ENCODE measurements around the gene DLG5.

Gene DLG5

GRCh38 chr10:77881222-77881621, 45.3 kb downstream of the DLG5 start:
- no peak overlapping the region for H3K4me3 ChIP-seq (ENCODE audit: low read depth, low read length)
- no peaks in the 10 kb centered on the region for H3K9me3 ChIP-seq
- H3K27me3 ChIP-seq = no peaks in the 10 kb centered on the region
- H3K36me3 ChIP-seq = no peaks in the 10 kb centered on the region
- TF ChIP-seq CTCF (IDR thresholded peaks at IDR 0.05; ENCODE audit: low read depth, low read length) = no peak
- peaks cover 24% of the 10 kb centered on the region for H3K4me1 ChIP-seq
- DNase-seq = no peak

- H3K9me3 ChIP-seq = no peaks in the 10 kb centered on the region
- TF ChIP-seq CTCF (IDR thresholded peaks at IDR 0.05; ENCODE audit: low read depth, low read length) = no peak
- no peak overlapping the region for H3K4me3 ChIP-seq (ENCODE audit: low read depth, low read length)
- H3K4me1 ChIP-seq = peaks cover 24% of the 10 kb centered on the region
- DNase-seq = no peak
- no peaks in the 10 kb centered on the region for H3K36me3 ChIP-seq
- no peaks in the 10 kb centered on the region for H3K27me3 ChIP-seq
Measured at GRCh38 chr10:77879710-77880109, 46.8 kb downstream of the DLG5 start.

GRCh38 chr10:77879065-77879464, 47.5 kb downstream of the DLG5 start:
- Histone ChIP-seq H3K9me3 (no peaks in the 10 kb centered on the region), H3K4me1 (peaks cover 24% of the 10 kb centered on the region), H3K4me3 (ENCODE audit: low read depth, low read length) (no peak overlapping the region), H3K36me3 (no peaks in the 10 kb centered on the region), H3K27me3 (no peaks in the 10 kb centered on the region)
- DNase-seq = no peak
- no peak for TF ChIP-seq CTCF (IDR thresholded peaks at IDR 0.05; ENCODE audit: low read depth, low read length)

- Histone ChIP-seq H3K4me1 (peaks cover 29% of the 10 kb centered on the region), H3K36me3 (no peaks in the 10 kb centered on the region), H3K9me3 (no peaks in the 10 kb centered on the region), H3K27me3 (no peaks in the 10 kb centered on the region), H3K4me3 (ENCODE audit: low read depth, low read length) (peak overlapping the region; percentile 23)
- peak; percentile 27 for TF ChIP-seq CTCF (IDR thresholded peaks at IDR 0.05; ENCODE audit: low read depth, low read length)
- peak; percentile 80 for DNase-seq
Measured at GRCh38 chr10:77877441-77878344, 48.9 kb downstream of the DLG5 start.

- H3K4me3 ChIP-seq (ENCODE audit: low read depth, low read length) = no peak overlapping the region
- no peaks in the 10 kb centered on the region for H3K9me3 ChIP-seq
- H3K4me1 ChIP-seq = peaks cover 33% of the 10 kb centered on the region
- H3K27me3 ChIP-seq = no peaks in the 10 kb centered on the region
- no peak for TF ChIP-seq CTCF (IDR thresholded peaks at IDR 0.05; ENCODE audit: low read depth, low read length)
- H3K36me3 ChIP-seq = no peaks in the 10 kb centered on the region
- no peak for DNase-seq
Measured at GRCh38 chr10:77875730-77876129, 50.8 kb downstream of the DLG5 start.

- no peak for DNase-seq
- Histone ChIP-seq H3K9me3 (no peaks in the 10 kb centered on the region), H3K4me3 (ENCODE audit: low read depth, low read length) (no peak overlapping the region), H3K36me3 (no peaks in the 10 kb centered on the region), H3K27me3 (no peaks in the 10 kb centered on the region), H3K4me1 (peaks cover 32% of the 10 kb centered on the region)
- TF ChIP-seq CTCF (IDR thresholded peaks at IDR 0.05; ENCODE audit: low read depth, low read length) = no peak
Measured at GRCh38 chr10:77874872-77875271, 51.7 kb downstream of the DLG5 start.
